ENCODE measurements around the gene MARK3. TPM values are rescaled to one million over a fixed set of nuclear protein-coding genes. Genes with fewer than 3 reads are reported as not detected.

Gene MARK3
- polyA plus RNA-seq, 3 donors: 29.3 to 163 (median 44.7) TPM

DNA sequence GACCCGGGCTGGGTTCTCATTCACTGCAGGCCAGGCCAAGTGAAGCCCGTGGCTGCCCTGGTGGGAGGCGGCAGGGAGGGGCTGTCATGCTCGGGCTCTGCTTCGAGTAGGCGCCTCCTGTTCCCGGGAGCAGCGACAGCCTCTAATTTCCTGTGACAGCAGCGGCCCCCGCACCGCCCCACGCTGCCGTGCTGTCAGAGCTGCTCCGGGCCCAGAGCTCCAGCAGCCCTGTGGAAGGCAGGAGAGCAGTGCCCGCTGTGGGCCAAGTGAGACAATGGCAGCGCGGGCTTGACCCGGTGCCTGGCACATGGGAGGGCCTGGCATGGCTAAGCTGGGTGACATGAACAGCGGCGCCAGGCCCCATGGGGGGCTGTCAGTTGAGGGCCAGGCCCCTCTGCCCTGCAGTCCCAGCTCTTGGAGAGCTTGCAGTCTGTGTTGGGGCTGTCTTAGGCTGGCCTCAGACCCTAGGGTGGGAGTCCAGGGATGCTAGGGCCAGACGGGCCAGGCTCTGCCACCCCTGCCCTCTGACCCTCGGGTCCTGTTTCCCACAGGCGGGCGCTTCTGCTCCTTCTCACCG is 148.9 kb downstream of the MARK3 start:
- Mint-ChIP-seq H3K4me1 (peaks cover 14% of the 10 kb centered on the region), H3K36me3 (peaks cover 5 to 23% of the 10 kb centered on the region in 2 donors), H3K4me3 (no peak overlapping the region), H3K9me3 (no peaks in the 10 kb centered on the region), H3K27ac (no peak overlapping the region), H3K27me3 (ENCODE audit: low read depth in 3 of 3) (peaks cover under 1 to 12% (median 3%) of the 10 kb centered on the region in 3 donors)
- Histone ChIP-seq H3K4me1 (ENCODE audit: control insufficient read depth in 1 of 2, insufficient read depth in 2 of 2, low read length in 2 of 2) (peaks cover 12 to 13% of the 10 kb centered on the region in 2 donors), H3K27me3 (ENCODE audit: control insufficient read depth in 2 of 2, insufficient read depth in 2 of 2, low read length in 2 of 2) (peaks cover 0 to 5% of the 10 kb centered on the region in 2 donors), H3K36me3 (replicated peaks in 1 of 2; ENCODE audit: control insufficient read depth in 1 of 2, insufficient read depth in 2 of 2, low read length in 2 of 2) (peaks cover 8 to 30% of the 10 kb centered on the region in 2 donors), H3K4me3 (replicated peaks in 1 of 3; ENCODE audit: low read depth in 2 of 3, low read length in 3 of 3) (no peak overlapping the region), H4K20me1 (ENCODE audit: insufficient read depth, low read length) (peaks cover 13% of the 10 kb centered on the region), H3K27ac (ENCODE audit: low read depth in 1 of 2, low read length in 2 of 2) (no peak overlapping the region), H3K9ac (ENCODE audit: insufficient read depth, low read length, poor library complexity, severe bottlenecking) (no peak overlapping the region), H3K79me2 (ENCODE audit: insufficient read depth, low read length) (peaks cover 20% of the 10 kb centered on the region), H3K9me3 (replicated peaks in 1 of 2; ENCODE audit: control insufficient read depth in 1 of 2, insufficient read depth in 1 of 2, low read length in 2 of 2) (no peaks in the 10 kb centered on the region), H2AFZ (ENCODE audit: insufficient read depth, low read depth, low read length, poor library complexity, severe bottlenecking) (no peak overlapping the region), H3K4me2 (replicated peaks; ENCODE audit: extremely low read depth, low read length, poor library complexity, severe bottlenecking) (no peak overlapping the region)
- WGBS (ENCODE audit: insufficient coverage): 91% methylated on average over 23 of the region's 25 CpGs
- TF ChIP-seq, protein P1, sequence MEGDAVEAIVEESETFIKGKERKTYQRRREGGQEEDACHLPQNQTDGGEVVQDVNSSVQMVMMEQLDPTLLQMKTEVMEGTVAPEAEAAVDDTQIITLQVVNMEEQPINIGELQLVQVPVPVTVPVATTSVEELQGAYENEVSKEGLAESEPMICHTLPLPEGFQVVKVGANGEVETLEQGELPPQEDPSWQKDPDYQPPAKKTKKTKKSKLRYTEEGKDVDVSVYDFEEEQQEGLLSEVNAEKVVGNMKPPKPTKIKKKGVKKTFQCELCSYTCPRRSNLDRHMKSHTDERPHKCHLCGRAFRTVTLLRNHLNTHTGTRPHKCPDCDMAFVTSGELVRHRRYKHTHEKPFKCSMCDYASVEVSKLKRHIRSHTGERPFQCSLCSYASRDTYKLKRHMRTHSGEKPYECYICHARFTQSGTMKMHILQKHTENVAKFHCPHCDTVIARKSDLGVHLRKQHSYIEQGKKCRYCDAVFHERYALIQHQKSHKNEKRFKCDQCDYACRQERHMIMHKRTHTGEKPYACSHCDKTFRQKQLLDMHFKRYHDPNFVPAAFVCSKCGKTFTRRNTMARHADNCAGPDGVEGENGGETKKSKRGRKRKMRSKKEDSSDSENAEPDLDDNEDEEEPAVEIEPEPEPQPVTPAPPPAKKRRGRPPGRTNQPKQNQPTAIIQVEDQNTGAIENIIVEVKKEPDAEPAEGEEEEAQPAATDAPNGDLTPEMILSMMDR (IDR thresholded peaks at IDR 0.05): no peak
- intact Hi-C loops (cut with micrococcal nuclease): no loop called here
- DNase-seq: no peak

DNA sequence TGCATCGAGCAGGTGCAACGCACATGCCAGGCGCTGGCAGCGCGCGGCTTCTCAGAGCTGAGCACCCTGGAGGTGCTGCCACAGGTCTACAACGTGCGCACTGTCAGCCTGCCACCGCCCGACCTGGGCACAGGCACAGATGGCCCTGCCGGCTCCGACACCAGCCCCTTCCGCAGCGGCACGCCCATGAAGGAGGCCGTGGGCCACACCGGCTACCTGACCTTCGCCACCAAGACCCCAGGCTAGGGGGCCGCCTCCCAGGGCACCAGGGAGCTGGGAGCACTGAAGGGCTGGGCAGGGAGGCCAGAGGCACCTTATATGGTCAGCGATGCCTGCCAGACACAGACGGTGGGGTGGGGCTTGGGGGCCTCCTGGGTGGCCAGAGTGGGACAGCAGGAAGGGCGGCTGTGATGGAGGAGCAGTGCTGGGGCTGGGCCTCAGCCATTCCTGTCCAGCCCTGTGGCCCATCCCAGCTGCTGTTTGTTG is 149.4 kb downstream of the MARK3 start:
- Mint-ChIP-seq H3K4me1 (peaks cover 11% of the 10 kb centered on the region), H3K27me3 (ENCODE audit: low read depth in 3 of 3) (peaks cover 3 to 17% (median 6%) of the 10 kb centered on the region in 3 donors), H3K4me3 (no peak overlapping the region), H3K27ac (no peak overlapping the region), H3K36me3 (peaks cover 5 to 23% of the 10 kb centered on the region in 2 donors), H3K9me3 (no peaks in the 10 kb centered on the region)
- Histone ChIP-seq H4K20me1 (ENCODE audit: insufficient read depth, low read length) (peaks cover 12% of the 10 kb centered on the region), H3K27me3 (ENCODE audit: control insufficient read depth in 2 of 2, insufficient read depth in 2 of 2, low read length in 2 of 2) (peaks cover 0 to 5% of the 10 kb centered on the region in 2 donors), H3K79me2 (ENCODE audit: insufficient read depth, low read length) (peaks cover 15% of the 10 kb centered on the region), H3K4me1 (ENCODE audit: control insufficient read depth in 1 of 2, insufficient read depth in 2 of 2, low read length in 2 of 2) (peaks cover 7 to 8% of the 10 kb centered on the region in 2 donors), H3K9me3 (replicated peaks in 1 of 2; ENCODE audit: control insufficient read depth in 1 of 2, insufficient read depth in 1 of 2, low read length in 2 of 2) (no peaks in the 10 kb centered on the region), H3K9ac (ENCODE audit: insufficient read depth, low read length, poor library complexity, severe bottlenecking) (no peak overlapping the region), H3K27ac (ENCODE audit: low read depth in 1 of 2, low read length in 2 of 2) (no peak overlapping the region), H3K4me2 (replicated peaks; ENCODE audit: extremely low read depth, low read length, poor library complexity, severe bottlenecking) (no peak overlapping the region), H3K4me3 (replicated peaks in 1 of 3; ENCODE audit: low read depth in 2 of 3, low read length in 3 of 3) (no peak overlapping the region), H3K36me3 (replicated peaks in 1 of 2; ENCODE audit: control insufficient read depth in 1 of 2, insufficient read depth in 2 of 2, low read length in 2 of 2) (peaks cover 8 to 30% of the 10 kb centered on the region in 2 donors), H2AFZ (ENCODE audit: insufficient read depth, low read depth, low read length, poor library complexity, severe bottlenecking) (no peak overlapping the region)
- TF ChIP-seq, protein P1 (IDR thresholded peaks at IDR 0.05): no peak
- 96% methylated on average over 22 of the region's 22 CpGs for WGBS (ENCODE audit: insufficient coverage)
- DNase-seq: no peak
- intact Hi-C loops (cut with micrococcal nuclease): no loop called here

Data from CD14-positive monocyte (primary cell).